Common myeloid progenitor, CD34-positive (primary cell): ENCODE data around the gene NUDT9.
"Not testable (repeated sequence)": the region's sequence is repeated elsewhere in the genome, so short reads cannot be mapped to it uniquely, and the experiment has no call there.

Source experiments
- CTCF ChIA-PET: fragments of 350-600 bp; sonication (Branson Sonifier 250); formaldehyde crosslinking; loops from one replicate; lab custom pipeline; 2021; ENCODE audit warnings: antibody characterized with exemption; lab: Charles Lee
- POLR2A ChIA-PET: fragments of 350-600 bp; sonication (Branson Sonifier 250); formaldehyde crosslinking; loops from one replicate; lab custom pipeline; 2021; ENCODE audit warnings: antibody characterized with exemption; lab: Charles Lee
- DNase-seq, 3 donors: peaks; one replicate each; pipeline versions ENCODE4 v3.0.0 to v3.0.0-alpha.2; 2013
- H3K27ac ChIP-seq, 2 experiments: 1 replicate in 1 of 2; 2 replicates in 1 of 2; pipeline ENCODE4 v1.7.0; 2013; ENCODE audit warnings: inconsistent platforms in 2 of 2, low read length in 2 of 2, mild to moderate bottlenecking in 2 of 2, low read depth in 1 of 2, moderate library complexity in 1 of 2; ENCODE audit not compliant: severe bottlenecking in 2 of 2, insufficient read depth in 1 of 2, poor library complexity in 1 of 2
- H3K27me3 ChIP-seq, 5 experiments: replicated peaks in 2 of 5; 1 replicate in 3 of 5; 2 replicates in 2 of 5; pipeline versions ENCODE4 v1.6.1 to v1.7.0; 2013; ENCODE audit warnings: low read length in 4 of 5, mild to moderate bottlenecking in 2 of 5, moderate library complexity in 2 of 5, inconsistent platforms in 1 of 5; ENCODE audit not compliant: insufficient read depth in 5 of 5, control insufficient read depth in 4 of 5
- H3K36me3 ChIP-seq, 4 experiments: 1 replicate in 2 of 4; 2 replicates in 2 of 4; pipeline versions ENCODE4 v1.6.1 to v1.7.0; 2013; ENCODE audit warnings: low read length in 3 of 4, control low read depth in 1 of 4, mild to moderate bottlenecking in 1 of 4; ENCODE audit not compliant: control insufficient read depth in 4 of 4, insufficient read depth in 4 of 4
- H3K4me1 ChIP-seq, 4 experiments: 1 replicate in 3 of 4; 2 replicates in 1 of 4; pipeline versions ENCODE4 v1.6.1 to v1.7.1; 2013; ENCODE audit warnings: low read length in 3 of 4, mild to moderate bottlenecking in 3 of 4, control low read depth in 1 of 4, inconsistent platforms in 1 of 4, moderate library complexity in 1 of 4; ENCODE audit not compliant: control insufficient read depth in 4 of 4, insufficient read depth in 4 of 4; ENCODE audit errors: control extremely low read depth in 1 of 4
- H3K4me3 ChIP-seq, 7 experiments: 1 replicate in 4 of 7; 2 replicates in 3 of 7; pipeline versions ENCODE4 v1.5.1 to v1.7.0; 2013; ENCODE audit warnings: mild to moderate bottlenecking in 7 of 7, low read length in 6 of 7, moderate library complexity in 6 of 7, inconsistent platforms in 2 of 7, low read depth in 2 of 7, control low read depth in 1 of 7; ENCODE audit not compliant: insufficient read depth in 4 of 7, control insufficient read depth in 1 of 7; ENCODE audit errors: extremely low read depth in 1 of 7
- H3K9me3 ChIP-seq, 5 experiments: 1 replicate in 4 of 5; 2 replicates in 1 of 5; pipeline versions ENCODE4 v1.6.1 to v1.7.1; 2013; ENCODE audit warnings: low read length in 4 of 5, mild to moderate bottlenecking in 2 of 5, inconsistent platforms in 1 of 5, low read depth in 1 of 5, moderate library complexity in 1 of 5; ENCODE audit not compliant: control insufficient read depth in 4 of 5, insufficient read depth in 2 of 5; ENCODE audit errors: control extremely low read depth in 1 of 5
- WGBS: methylation state at CpG from one replicate; pipeline ENCODE4 v1.1.5; 2013; ENCODE audit not compliant: insufficient coverage; 5-methylcytosine and 5-hydroxymethylcytosine counted together

The NUDT9 gene

GRCh38 chr4:87387237-87387636 is 35.1 kb upstream of the NUDT9 start:
- H3K4me3 ChIP-seq = no peak overlapping the region
- peaks cover 0 to 21% (median 12%) of the 10 kb centered on the region in 4 experiments for H3K4me1 ChIP-seq
- no peak for DNase-seq
- 100% methylated on average over 1 of the region's 3 CpGs for WGBS
- H3K9me3 ChIP-seq = peaks cover 0 to 9% (median 2%) of the 10 kb centered on the region in 5 experiments
- no peaks in the 10 kb centered on the region for H3K27me3 ChIP-seq
- no peak overlapping the region for H3K27ac ChIP-seq
- ChIA-PET POLR2A (no interaction called here), CTCF (interaction anchor here (0.7 to 5.3 kb wide), 2 partner anchors 11 to 1320 kb away, joined by 5 to 23 read pairs; no protein-coding TSS in a partner anchor)
- peaks cover 2 to 23% (median 16%) of the 10 kb centered on the region in 4 experiments for H3K36me3 ChIP-seq

- 100% methylated on average over 1 of the region's 3 CpGs for WGBS
- DNase-seq = no peak
- peaks cover 2 to 14% (median 12%) of the 10 kb centered on the region in 4 experiments for H3K36me3 ChIP-seq
- peaks cover 0 to 21% (median 12%) of the 10 kb centered on the region in 4 experiments for H3K4me1 ChIP-seq
- peak overlapping the region in 4 of 7 experiments; percentile 86 to 100 (median 96) for H3K4me3 ChIP-seq
- H3K27me3 ChIP-seq = no peaks in the 10 kb centered on the region
- peaks cover 0 to 9% (median 2%) of the 10 kb centered on the region in 5 experiments for H3K9me3 ChIP-seq
- ChIA-PET POLR2A (no interaction called here), CTCF (interaction anchor here (0.7 to 5.3 kb wide), 8 partner anchors 10 to 77 kb away, joined by 3 to 23 read pairs (median 4); partner anchors contain the start of gene NUDT9)
- peak overlapping the region in 1 of 2 experiments; percentile 26 for H3K27ac ChIP-seq
Observed at GRCh38 chr4:87388901-87389300, 33.5 kb upstream of the NUDT9 start.

- Histone ChIP-seq H3K27ac (peak overlapping the region; percentile 86 to 95), H3K36me3 (peaks cover 2 to 13% (median 9%) of the 10 kb centered on the region in 4 experiments), H3K4me1 (peaks cover 0 to 21% (median 12%) of the 10 kb centered on the region in 4 experiments), H3K4me3 (peak overlapping the region; percentile 30 to 100 (median 95))
- WGBS = 84% methylated on average over 12 of the region's 20 CpGs
- DNase-seq = peak in 2 of 3 donors; percentile 19 to 25
- H3K9me3 ChIP-seq, H3K27me3 ChIP-seq: not testable (repeated sequence)
- ChIA-PET CTCF (interaction anchor here (0.8 to 5.3 kb wide), 5 partner anchors 9 to 75 kb away, joined by 3 to 23 read pairs (median 13); partner anchors contain the start of gene NUDT9), POLR2A (interaction anchor here (0.6 to 1.6 kb wide), 3 partner anchors 8 to 1304 kb away, joined by 3 to 8 read pairs (median 6); partner anchors contain the start of gene NUDT9)
Observed at GRCh38 chr4:87390055-87390454, 32.3 kb upstream of the NUDT9 start.

- Histone ChIP-seq H3K27ac (peak overlapping the region; percentile 86 to 95), H3K4me1 (peaks cover 0 to 21% (median 12%) of the 10 kb centered on the region in 4 experiments), H3K4me3 (peak overlapping the region; percentile 30 to 100 (median 95)), H3K27me3 (no peaks in the 10 kb centered on the region), H3K9me3 (peaks cover 0 to 9% (median 2%) of the 10 kb centered on the region in 5 experiments), H3K36me3 (peaks cover 2 to 13% (median 5%) of the 10 kb centered on the region in 4 experiments)
- ChIA-PET POLR2A (interaction anchor here (0.6 to 1.6 kb wide), 4 partner anchors 8 to 1304 kb away, joined by 3 to 8 read pairs (median 4); partner anchors contain the start of gene NUDT9), CTCF (interaction anchor here (0.8 to 5.3 kb wide), 6 partner anchors 10 to 75 kb away, joined by 3 to 23 read pairs (median 11); partner anchors contain the start of gene NUDT9)
- peak in 1 of 3 donors; percentile 43 for DNase-seq
Observed at GRCh38 chr4:87390551-87390890, 31.9 kb upstream of the NUDT9 start.

- POLR2A ChIA-PET = interaction anchor here (0.6 to 1.6 kb wide), 5 partner anchors 9 to 1303 kb away, joined by 3 to 8 read pairs (median 3); partner anchors contain the start of gene NUDT9
- CTCF ChIA-PET = interaction anchor here (1.4 to 5.3 kb wide), 5 partner anchors 10 to 74 kb away, joined by 4 to 23 read pairs (median 13); partner anchors contain the start of gene NUDT9
Observed at GRCh38 chr4:87390891-87391575, 31.3 kb upstream of the NUDT9 start, which contains the start of gene HSD17B11. Gene HSD17B11 (minus strand): TSS chr4:87391188. CDS start chr4:87391070, 118 bp downstream.

GRCh38 chr4:87391576-87392054 is 30.8 kb upstream of the NUDT9 start:
- H3K4me3 ChIP-seq = peak overlapping the region; percentile 52 to 100 (median 95)
- H3K27ac ChIP-seq = peak overlapping the region; percentile 86 to 95
- no peak for DNase-seq
- H3K4me1 ChIP-seq = peaks cover 0 to 21% (median 12%) of the 10 kb centered on the region in 4 experiments
- 23% methylated on average over 10 of the region's 16 CpGs for WGBS
- POLR2A ChIA-PET = interaction anchor here (0.6 to 1.6 kb wide), 4 partner anchors 10 to 247 kb away, joined by 3 to 8 read pairs (median 4); partner anchors contain the start of gene NUDT9
- H3K27me3 ChIP-seq = no peaks in the 10 kb centered on the region
- H3K36me3 ChIP-seq = peaks cover 2 to 12% (median 5%) of the 10 kb centered on the region in 4 experiments
- H3K9me3 ChIP-seq = peaks cover 0 to 9% (median 2%) of the 10 kb centered on the region in 5 experiments
- CTCF ChIA-PET = interaction anchor here (1.4 to 5.3 kb wide), 2 partner anchors 15 kb away, joined by 4 to 23 read pairs; no protein-coding TSS in a partner anchor

More at GRCh38 chr4:87390891-87391575, 31.3 kb upstream of the NUDT9 start, which contains the start of gene HSD17B11:
- Histone ChIP-seq H3K36me3 (peaks cover 2 to 13% (median 5%) of the 10 kb centered on the region in 4 experiments), H3K9me3 (peaks cover 0 to 9% (median 2%) of the 10 kb centered on the region in 5 experiments), H3K4me1 (peaks cover 0 to 21% (median 12%) of the 10 kb centered on the region in 4 experiments), H3K27ac (peak within 1 kb of the TSS; percentile 86 to 95), H3K27me3 (no peaks in the 10 kb centered on the region), H3K4me3 (peak within 1 kb of the TSS; percentile 52 to 100 (median 95))
- peak; percentile 96 to 98 (median 97) for DNase-seq
- 0% methylated on average over 28 of the region's 32 CpGs for WGBS
